Fibroblast of pulmonary artery (primary cell): Measurements from ENCODE around the gene EXOC6B.

Experiments
- DNase-seq: peaks from one replicate; pipeline ENCODE4 v3.0.0-alpha.2; 2010; ENCODE audit warnings: low read depth
- H3K4me3 ChIP-seq: replicated peaks from 2 replicates; pipeline ENCODE4 v1.5.1; 2011; ENCODE audit warnings: low read depth, mild to moderate bottlenecking, control low read depth, low read length, moderate library complexity
- TF ChIP-seq, protein P1 (sequence below): IDR thresholded peaks from 2 replicates; pipeline ENCODE4 v1.5.1; 2011; ENCODE audit warnings: mild to moderate bottlenecking, control low read depth, low read length, inconsistent platforms; ENCODE audit errors: missing control alignments

Gene EXOC6B

GRCh38 chr2:72131371-72131891 is 694.4 kb downstream of the EXOC6B start:
- no peak for DNase-seq
- TF ChIP-seq, protein P1, sequence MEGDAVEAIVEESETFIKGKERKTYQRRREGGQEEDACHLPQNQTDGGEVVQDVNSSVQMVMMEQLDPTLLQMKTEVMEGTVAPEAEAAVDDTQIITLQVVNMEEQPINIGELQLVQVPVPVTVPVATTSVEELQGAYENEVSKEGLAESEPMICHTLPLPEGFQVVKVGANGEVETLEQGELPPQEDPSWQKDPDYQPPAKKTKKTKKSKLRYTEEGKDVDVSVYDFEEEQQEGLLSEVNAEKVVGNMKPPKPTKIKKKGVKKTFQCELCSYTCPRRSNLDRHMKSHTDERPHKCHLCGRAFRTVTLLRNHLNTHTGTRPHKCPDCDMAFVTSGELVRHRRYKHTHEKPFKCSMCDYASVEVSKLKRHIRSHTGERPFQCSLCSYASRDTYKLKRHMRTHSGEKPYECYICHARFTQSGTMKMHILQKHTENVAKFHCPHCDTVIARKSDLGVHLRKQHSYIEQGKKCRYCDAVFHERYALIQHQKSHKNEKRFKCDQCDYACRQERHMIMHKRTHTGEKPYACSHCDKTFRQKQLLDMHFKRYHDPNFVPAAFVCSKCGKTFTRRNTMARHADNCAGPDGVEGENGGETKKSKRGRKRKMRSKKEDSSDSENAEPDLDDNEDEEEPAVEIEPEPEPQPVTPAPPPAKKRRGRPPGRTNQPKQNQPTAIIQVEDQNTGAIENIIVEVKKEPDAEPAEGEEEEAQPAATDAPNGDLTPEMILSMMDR: no peak

DNA sequence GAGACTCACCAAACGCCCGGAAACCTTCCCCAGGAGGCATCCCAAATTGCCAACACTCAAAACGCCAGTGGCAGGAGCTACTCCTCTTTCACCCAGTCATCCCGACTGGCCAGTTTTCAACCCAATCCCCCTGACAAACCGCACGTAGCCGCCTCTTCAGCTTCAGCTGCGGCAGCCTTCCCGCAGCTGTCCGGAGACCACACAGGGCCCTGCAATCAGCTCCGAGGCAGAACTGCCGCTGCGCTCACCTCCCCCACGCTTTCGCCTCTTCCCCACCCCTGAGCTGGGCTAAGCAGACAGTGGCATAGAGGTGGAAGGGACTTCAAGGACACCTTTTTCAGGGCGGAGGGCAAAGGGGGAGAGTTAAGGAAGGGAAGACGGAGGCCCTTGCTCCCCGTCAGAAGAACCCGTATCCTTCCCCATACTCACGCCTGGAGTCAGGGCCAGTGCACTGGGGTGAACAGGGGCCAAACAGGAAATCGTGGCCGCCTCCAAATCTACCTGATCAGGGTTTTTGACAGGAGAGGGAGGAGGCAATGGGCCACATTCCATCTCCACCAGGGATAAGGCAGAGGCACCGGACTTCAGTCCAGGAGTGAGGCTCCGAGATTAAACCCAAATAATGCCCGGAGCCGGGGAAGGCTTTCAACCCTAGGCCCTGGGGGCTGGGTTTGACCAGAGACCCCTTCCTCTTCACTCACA is 695.0 kb downstream of the EXOC6B start:
- no peak overlapping the region for H3K4me3 ChIP-seq
- no peak for DNase-seq
- TF ChIP-seq, protein P1: no peak

More at GRCh38 chr2:72131371-72131891, 694.4 kb downstream of the EXOC6B start:
- no peak overlapping the region for H3K4me3 ChIP-seq

DNA sequence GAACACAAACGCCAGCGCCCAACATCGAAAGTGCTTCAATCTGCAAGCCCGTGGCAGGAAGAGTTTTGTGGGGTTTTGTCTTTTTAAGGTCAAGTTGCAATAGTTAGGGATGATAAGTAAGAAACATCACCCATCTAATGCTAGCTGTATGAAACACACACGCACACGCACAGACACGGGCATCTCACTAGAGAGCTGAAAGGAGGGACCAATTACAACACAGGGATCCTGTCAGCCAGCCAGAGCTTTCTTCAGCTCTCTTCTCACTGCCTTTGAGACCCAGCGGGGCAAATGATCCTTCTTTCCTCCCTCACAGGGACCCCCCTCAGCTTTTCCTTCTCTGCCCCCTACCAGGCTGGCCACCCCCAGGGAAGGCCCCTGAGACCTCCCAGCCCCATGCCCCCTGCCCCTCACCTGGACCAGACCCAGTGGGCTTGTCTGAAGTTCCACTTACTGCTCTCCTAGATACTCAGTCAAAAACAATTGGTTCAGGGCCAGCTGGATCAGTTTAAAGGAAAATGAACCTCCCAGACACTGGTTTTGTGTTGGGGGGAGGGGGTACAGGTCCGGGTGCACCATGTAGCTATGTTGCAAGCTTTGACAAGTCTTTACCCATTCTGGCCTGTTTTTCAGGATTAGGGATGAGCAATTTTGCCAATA is 696.0 kb downstream of the EXOC6B start:
- TF ChIP-seq, protein P1: no peak
- H3K4me3 ChIP-seq: no peak overlapping the region
- DNase-seq: no peak

DNA sequence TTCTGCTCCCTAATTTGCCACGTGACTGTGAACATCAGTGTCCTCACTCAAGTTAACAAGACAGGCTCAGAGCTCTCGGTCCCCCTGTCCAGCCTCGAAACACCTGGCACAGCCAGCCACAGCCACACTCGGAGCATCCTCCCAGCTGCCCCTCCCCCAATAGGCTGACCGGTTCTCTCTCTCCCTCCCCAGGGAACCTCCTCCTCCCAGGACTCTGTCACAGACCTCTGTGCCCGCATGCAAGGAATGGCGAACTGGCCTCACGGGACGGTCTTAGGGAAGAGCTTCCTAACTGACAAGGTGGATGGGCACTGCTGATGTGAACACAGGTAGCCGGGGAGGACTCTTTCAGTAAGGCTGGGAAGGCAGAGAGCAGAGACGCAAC is 697.0 kb downstream of the EXOC6B start:
- no peak for DNase-seq
- TF ChIP-seq, protein P1: no peak
- no peak overlapping the region for H3K4me3 ChIP-seq

DNA sequence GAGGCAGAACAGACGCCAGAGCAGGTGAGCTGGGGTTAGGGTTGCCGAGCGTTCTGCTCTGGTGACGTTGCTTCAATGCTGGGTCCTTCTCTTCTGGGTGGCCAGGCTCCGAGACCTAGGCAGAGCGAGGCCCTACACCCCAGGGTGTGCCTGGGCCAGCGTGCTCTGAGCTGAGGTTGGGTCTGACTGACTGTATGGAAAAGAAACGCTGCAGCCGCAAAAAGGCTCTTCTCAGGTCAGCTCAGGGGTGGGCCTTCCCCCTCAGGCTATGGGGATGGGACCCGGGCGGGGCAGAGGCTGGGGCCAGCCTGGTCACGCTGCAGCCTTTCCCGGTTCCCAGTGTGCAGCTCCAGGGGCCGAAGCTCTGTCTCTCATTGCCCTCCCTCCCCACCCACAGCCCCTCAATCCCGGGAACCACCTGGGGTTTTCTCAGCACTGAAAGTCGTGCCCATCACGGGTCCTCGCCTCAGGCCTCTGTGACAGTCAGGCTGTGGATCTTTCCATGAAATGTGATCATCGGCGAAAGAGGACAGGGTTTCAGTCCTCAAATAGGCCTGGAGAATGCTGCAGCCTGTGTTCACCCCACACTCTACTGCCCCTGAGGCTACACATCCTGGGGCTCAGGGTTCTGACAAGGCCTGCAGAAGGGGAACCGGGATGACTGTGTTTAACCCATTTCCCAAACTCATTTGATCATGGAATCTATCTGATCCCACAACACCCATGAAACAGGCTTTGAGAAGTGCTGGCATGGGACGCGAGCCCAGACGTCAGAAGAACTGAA is 697.6 kb downstream of the EXOC6B start:
- H3K4me3 ChIP-seq: no peak overlapping the region
- no peak for DNase-seq
- TF ChIP-seq, protein P1: no peak

- DNase-seq: no peak
- H3K4me3 ChIP-seq: no peak overlapping the region
- TF ChIP-seq, protein P1: no peak
These were observed 698.3 kb downstream of the EXOC6B start for GRCh38 chr2:72127401-72128058.
